ENCODE data around the gene CHURC1.

CHURC1 gene

GRCh38 chr14:64938972-64939816, 24.9 kb downstream of the CHURC1 start:
- DNase-seq (ENCODE audit: low read depth, low spot score), result no peak

GRCh38 chr14:64939817-64940190, 25.5 kb downstream of the CHURC1 start:
- DNase-seq (ENCODE audit: low read depth, low spot score), result no peak

DNA sequence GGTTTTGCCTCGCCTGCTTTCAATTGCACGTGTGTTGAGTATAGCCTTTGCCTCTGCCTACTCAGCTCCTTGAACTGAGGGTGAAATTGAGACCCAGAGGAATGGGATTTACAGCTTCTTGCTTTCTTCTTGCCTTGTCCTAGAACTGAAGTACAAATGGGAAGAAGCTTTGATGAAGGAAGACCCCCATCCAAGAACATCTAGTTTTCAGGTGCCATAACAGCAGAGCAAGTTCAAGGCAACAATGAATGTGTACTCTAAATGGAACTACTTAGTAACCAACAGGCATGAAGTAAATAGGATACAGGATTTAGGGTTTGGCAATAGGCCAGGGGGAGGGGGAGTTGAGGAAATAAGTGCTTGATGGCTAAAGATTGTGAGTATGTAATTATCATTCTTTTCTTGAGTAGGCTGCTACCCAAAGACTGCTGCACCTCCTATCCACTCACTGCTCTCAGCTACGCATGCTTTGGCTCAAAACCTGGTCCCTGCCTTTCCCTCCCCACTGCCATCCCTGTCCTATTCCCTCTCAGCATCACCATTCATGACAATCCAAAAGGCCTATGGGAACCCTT, 26.2 kb downstream of the CHURC1 start:
- no peak for DNase-seq (ENCODE audit: low read depth, low spot score)

GRCh38 chr14:64942531-64943111, 28.4 kb downstream of the CHURC1 start, which contains the start of gene GPX2:
GPX2 (minus strand) TSS chr14:64942745; CDS start chr14:64942726, 19 bp downstream.
- DNase-seq (ENCODE audit: low read depth, low spot score), result no peak

- no peak for DNase-seq (ENCODE audit: low read depth, low spot score)
Observed at GRCh38 chr14:64943556-64943955, 29.3 kb downstream of the CHURC1 start.

GRCh38 chr14:64944041-64944440, 29.8 kb downstream of the CHURC1 start:
- DNase-seq (ENCODE audit: low read depth, low spot score), result no peak

DNA sequence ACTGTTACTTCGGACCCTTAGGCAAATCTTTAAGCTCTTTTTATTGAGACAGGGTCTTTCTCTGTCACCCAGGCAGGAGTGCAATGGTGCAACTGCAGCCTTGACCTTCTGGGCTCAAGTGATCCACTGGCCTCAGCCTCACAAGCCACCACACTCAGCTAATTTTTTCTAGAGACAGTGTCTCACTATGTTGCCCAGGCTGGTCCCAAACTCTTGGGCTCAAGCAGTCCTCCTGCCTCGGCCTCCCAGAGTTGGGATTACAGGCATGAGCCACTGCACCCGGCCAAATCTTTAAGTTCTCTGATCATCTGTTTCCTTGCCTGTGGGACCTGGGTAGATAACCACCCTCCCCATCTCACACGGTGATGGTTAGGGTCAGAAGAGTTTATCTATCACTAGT, 30.6 kb downstream of the CHURC1 start:
- no peak for DNase-seq (ENCODE audit: low read depth, low spot score)

DNA sequence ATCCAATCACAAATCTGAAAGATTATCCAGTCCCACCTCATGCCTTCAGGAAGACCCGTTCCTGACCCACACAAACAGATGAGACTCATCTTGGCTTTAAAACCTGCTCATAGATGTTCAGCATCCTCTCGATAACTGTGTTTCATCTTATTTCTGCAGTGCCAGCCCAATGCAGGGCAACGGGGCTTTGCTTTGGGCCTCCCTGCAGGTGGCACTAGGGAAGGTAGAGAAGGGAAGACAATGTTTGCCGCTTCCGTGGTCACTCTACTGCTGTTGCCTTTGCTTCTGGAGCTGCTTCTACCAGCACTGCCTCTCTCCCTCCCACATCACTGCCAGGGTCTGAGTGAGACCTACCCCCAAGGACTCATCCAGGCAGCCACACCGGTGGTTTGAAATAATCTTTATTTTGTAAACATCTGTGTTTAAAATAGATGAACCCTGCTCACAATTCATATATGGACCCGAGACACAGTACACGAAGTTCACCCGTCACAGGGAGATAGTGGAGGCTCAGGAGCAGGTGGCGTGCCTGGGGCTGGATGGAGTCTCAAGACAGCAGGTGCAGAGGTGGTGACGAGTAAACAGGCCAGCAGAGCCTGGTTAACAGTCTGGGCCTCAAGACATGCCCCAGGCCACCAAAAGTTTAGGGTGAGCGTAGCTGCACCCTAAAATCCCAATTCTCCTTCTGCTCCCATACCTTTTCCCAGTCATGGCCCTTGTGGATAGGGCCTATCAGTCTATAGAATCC, 31.4 kb downstream of the CHURC1 start:
- no peak for DNase-seq (ENCODE audit: low read depth, low spot score)

DNA sequence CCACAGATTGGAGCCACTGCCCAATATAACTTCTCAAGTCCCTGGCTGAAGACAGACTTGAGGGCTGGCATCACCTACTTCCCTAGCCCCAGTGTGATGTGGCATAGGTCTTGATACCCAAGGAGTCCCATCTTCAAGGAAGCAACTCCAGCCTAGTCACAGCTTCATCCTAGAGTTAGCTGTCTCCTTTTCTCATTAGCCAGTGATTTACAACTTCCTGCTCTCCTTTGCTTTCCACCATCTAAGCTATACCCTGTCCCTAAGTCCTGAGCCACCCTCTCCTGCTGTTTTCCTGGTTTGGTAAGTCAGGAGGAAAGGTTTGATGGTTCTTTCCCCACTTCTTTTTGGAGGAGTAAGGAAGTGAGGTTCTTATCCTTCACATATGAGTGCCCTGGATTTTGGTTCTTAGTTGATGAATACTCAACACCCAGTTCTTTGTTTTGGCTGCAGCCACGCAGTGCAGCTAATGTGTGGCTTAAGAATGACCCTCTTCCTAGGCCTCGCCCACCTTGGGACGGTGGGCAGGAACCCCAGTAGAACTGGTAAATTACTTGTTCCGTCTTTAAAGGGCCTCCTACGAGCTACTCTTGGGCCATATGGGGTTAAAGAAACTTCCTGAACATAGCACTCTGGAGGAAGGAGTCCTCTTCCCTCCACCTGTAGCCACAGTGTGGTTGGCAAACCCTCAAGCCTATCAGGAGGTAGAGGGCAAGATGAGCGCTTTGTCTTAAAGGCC, 32.2 kb downstream of the CHURC1 start:
- DNase-seq (ENCODE audit: low read depth, low spot score), result no peak

- DNase-seq (ENCODE audit: low read depth, low spot score), result no peak
Observed at GRCh38 chr14:64947710-64948611, 33.7 kb downstream of the CHURC1 start.

GRCh38 chr14:64948612-64949210, 34.5 kb downstream of the CHURC1 start:
- DNase-seq (ENCODE audit: low read depth, low spot score), result no peak

GRCh38 chr14:64950889-64951288, 36.6 kb downstream of the CHURC1 start:
- no peak for DNase-seq (ENCODE audit: low read depth, low spot score)

DNA sequence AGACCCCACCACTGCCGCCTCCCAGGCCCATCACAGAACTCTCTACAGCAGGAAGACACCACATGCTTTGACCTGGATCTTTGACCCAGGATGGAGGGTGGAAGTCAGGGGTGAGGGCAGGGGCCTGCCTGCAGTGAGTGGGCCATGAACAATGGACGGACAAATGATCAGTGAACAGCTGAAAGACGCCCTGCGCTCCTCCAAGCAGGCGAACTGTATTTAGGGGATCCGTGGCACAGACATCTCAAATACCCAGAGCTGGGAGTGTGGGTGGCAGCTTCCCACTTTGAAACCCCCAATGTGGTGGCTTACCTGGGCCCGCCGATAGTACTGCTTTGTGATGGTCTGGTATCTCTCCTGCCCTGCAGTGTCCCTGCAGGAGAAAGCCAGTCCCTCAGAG, 37.0 kb downstream of the CHURC1 start:
- DNase-seq (ENCODE audit: low read depth, low spot score), result no peak

DNA sequence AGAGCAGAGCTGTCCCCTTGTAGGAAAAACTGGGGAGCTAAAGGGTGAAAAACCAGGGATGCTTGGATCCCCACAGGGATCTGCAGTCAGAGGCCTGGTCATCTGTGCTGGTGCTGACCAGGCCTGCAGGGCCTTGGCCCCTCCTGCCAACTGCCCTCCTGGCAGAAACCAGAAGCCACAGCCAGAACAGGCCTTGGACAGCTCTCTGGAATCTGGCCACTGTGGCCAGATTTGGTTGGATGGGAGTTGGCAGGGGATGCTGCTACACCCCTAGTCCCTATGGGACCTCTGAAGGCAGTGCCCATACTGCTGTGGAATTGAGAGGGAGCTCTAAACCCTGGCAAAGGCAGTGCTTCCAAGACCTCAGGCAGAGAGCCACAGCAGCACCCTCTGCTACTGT, 37.5 kb downstream of the CHURC1 start:
- DNase-seq (ENCODE audit: low read depth, low spot score), result no peak

DNA sequence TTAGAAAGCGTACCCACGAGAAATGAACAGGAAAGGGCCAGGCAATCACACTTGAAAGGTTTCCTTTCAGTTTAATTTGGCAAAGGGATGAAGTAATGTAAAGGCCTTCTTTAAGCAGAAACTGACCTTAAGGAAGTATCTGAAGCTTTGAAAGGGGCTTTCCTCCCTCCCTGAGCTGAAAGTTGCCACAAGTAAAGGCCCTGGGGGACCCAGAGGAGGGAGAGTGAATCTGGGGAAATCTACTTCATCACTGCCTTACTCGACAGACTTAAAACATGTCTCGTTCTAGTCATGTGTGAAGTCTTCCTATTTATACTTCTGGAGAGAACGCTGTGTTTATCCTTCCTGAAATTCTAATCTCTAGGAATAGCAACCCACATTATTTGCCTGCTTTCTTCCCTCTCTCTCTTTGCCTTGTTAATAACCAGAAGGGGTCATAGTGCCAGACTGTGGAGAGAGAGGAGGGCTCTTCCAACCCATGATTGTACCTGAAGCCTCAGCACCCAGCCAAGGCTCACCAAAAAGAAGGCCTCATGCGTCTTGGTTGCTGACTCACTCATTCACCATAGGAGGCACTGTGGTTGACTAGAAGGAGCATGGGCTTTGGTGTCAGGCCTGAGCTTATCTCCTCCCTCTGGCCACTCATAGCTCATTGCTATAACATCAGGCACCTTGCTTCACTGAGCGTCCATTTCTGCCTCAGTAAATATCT, 38.5 kb downstream of the CHURC1 start:
- no peak for DNase-seq (ENCODE audit: low read depth, low spot score)

GRCh38 chr14:64953310-64953654, 39.0 kb downstream of the CHURC1 start:
- DNase-seq (ENCODE audit: low read depth, low spot score), result no peak

DNA sequence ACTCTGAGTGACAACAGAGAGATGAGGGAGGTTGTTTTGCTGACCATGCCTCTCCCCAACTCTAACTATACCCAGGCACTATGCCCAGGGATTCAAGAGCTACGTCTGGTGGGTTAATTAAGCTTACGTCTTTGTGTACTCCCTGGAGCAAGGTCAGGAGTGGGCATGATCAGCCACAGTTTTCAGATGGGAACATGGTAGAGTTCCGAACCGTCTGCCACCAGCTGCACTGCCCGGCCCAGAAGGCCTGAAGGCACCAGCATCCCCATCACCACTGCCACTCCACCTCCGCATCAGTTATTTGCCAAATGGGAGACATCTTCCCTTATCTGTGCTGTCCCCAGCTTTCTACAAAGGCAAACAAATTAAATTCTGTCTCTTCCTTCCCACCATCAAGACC, 39.4 kb downstream of the CHURC1 start:
- DNase-seq (ENCODE audit: low read depth, low spot score), result no peak

GRCh38 chr14:64954491-64955240, 40.4 kb downstream of the CHURC1 start:
- DNase-seq (ENCODE audit: low read depth, low spot score), result no peak

GRCh38 chr14:64955297-64955696, 41.0 kb downstream of the CHURC1 start:
- no peak for DNase-seq (ENCODE audit: low read depth, low spot score)

All from brain pericyte (primary cell).